Stimulated activated CD8-positive, alpha-beta memory T cell treated with anti-CD3 and anti-CD28 coated beads, Interleukin-15, amount 100 ng/mL, for 24 hours (primary cell): ENCODE measurements around the gene C13orf46.

Experiments used
- DNase-seq: peaks from one replicate; pipeline ENCODE4 v3.0.0-alpha.2; 2020; ENCODE audit warnings: low read depth

C13orf46 gene

GRCh38 chr13:113970810-113971470 is 2.9 kb downstream of the C13orf46 start:
- no peak for DNase-seq

GRCh38 chr13:113969973-113970611 is 3.8 kb downstream of the C13orf46 start:
- DNase-seq, result no peak

GRCh38 chr13:113969311-113969972 is 4.4 kb downstream of the C13orf46 start:
- no peak for DNase-seq

GRCh38 chr13:113968463-113969310 is 5.2 kb downstream of the C13orf46 start:
- DNase-seq, result no peak

GRCh38 chr13:113967729-113968462 is 6.0 kb downstream of the C13orf46 start:
- no peak for DNase-seq

- DNase-seq, result no peak
Measured at GRCh38 chr13:113967206-113967720, 6.6 kb downstream of the C13orf46 start.

GRCh38 chr13:113965968-113966884 is 7.7 kb downstream of the C13orf46 start:
- DNase-seq, result no peak

- DNase-seq, result no peak
Measured at GRCh38 chr13:113965383-113965874, 8.4 kb downstream of the C13orf46 start.

- no peak for DNase-seq
Measured at GRCh38 chr13:113964251-113964995, 9.5 kb downstream of the C13orf46 start.

- no peak for DNase-seq
Measured at GRCh38 chr13:113963376-113963775, 10.5 kb downstream of the C13orf46 start.

- no peak for DNase-seq
Measured at GRCh38 chr13:113962975-113963374, 10.9 kb downstream of the C13orf46 start.

- no peak for DNase-seq
Measured at GRCh38 chr13:113962386-113962785, 11.5 kb downstream of the C13orf46 start.

- no peak for DNase-seq
Measured at GRCh38 chr13:113960276-113960948, 13.5 kb downstream of the C13orf46 start.

GRCh38 chr13:113959198-113959597 is 14.7 kb downstream of the C13orf46 start:
- no peak for DNase-seq

- no peak for DNase-seq
Measured at GRCh38 chr13:113958373-113958772, 15.5 kb downstream of the C13orf46 start.

GRCh38 chr13:113956571-113956970 is 17.3 kb downstream of the C13orf46 start:
- no peak for DNase-seq

GRCh38 chr13:113955691-113956090 is 18.2 kb downstream of the C13orf46 start:
- DNase-seq, result no peak

- DNase-seq, result no peak
Measured at GRCh38 chr13:113955235-113955634, 18.6 kb downstream of the C13orf46 start.
